NCI-H748 (cell line): Measurements from ENCODE around the gene CRYAA.
"Not testable (repeated sequence)": the region's sequence is repeated elsewhere in the genome, so short reads cannot be mapped to it uniquely, and the experiment has no call there.

ENCODE experiments used
- DNase-seq: peaks from one replicate; lab custom pipeline; 2025; ENCODE audit not compliant: unreplicated experiment; lab: John Stamatoyannopoulos, UW

CRYAA gene

GRCh38 chr21:43176621-43177020 is 7.8 kb downstream of the CRYAA start:
- not testable (repeated sequence) for DNase-seq

- DNase-seq: not testable (repeated sequence)
Measured at GRCh38 chr21:43177043-43177906, 8.5 kb downstream of the CRYAA start.

- not testable (repeated sequence) for DNase-seq
Measured at GRCh38 chr21:43178175-43178826, 9.5 kb downstream of the CRYAA start.

DNA sequence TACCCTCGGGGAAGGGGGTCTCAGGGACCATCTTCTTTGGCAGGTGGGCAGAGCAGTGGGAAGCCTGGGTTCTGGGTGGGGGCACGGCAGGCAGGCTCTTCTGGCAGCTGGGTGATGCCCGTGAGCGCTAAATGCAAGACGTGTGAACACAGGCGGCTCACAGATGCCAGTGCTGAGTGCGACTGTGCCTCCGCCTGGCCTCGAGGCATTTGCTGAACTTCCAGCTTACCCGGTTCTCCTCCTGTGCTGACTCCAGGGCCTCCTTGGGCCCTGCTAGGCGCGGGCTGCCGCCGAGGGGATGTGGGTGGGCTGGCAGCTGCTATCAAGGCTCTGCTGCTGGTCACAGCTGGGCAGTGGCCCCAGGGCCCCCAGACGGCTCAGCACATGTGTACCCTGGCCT is 12.2 kb downstream of the CRYAA start:
- not testable (repeated sequence) for DNase-seq

DNA sequence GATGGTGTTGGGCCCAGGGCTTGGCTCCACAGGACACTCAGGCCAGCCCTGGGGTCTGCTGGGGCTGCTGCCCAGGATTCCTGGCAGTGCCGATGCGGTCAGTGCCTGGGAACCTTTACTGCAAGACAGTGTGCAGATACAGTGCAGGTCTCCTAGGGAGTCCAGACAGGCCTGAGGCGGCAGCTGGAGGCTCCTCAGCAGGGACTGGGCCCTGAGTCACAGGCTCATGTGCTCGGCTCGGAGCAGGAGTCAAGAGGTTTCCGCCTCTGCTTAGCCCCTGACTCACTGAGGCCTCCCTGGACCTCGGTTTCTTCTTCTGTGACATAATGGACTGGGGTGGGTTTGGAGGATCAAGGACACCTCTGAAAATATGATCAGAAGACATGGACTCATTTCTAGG is 18.5 kb downstream of the CRYAA start:
- not testable (repeated sequence) for DNase-seq

DNA sequence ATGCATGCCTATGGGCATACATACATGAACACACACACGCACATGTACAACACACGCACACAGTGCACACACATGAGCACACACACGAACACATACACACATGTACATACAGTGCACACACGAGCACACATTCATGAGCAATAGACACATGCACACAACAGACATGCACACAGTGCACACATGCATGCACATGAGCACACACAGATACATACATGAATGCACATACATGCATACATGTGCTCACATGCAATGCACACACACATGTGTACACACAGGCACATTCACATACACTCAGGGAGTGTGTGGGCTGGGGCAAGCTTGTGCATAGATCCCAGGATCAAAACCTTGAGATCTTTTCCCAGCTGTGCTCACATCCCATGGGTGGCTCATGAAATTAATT is 18.9 kb downstream of the CRYAA start:
- DNase-seq: no peak

DNA sequence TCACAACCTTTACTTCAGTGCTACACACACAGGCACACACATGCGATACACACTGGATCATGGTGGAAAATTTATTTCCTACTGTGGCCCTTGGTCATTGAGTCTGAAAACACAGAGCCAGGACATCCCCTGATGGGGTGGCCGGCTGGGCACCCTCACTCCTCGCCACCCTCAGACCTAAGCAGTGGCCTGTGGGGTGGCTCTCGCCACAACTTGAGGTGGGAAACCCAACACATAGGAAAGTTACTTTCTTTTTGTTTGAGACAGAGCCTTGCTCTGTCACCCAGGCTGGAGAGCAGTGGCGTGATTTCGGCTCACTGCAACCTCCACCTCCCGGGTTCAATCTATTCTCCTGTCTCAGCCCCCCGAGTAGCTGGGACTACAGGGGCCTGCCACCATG is 19.4 kb downstream of the CRYAA start:
- DNase-seq: no peak

DNA sequence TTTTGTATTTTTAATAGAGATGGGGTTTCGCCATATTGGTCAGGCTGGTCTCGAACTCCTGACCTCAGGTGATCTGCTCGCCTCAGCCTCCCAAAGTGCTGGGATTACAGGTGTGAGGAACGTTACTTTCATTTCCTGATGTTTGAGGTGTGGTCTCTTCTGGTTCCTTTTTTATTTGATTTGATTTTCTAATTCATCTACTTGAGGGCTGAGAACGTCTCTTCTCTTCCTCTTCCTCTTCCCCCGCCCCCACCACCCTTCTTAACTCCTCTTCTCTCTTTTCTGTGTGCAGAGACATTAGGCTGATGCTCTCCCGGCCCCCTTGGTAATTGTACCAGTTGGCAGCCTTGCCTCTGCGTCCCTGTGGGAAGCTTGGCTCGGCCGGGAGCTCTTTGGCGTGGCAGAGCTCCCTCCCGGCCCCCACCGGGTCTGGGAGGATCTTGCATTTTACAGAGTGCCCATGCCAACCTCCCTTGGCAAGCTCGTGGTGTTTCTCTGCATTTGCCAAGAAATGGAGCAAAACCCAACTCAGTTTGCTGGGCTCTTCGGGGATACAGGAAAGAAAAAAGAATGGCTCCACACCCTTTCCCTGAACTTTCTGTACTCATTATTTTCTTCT is 19.9 kb downstream of the CRYAA start:
- no peak for DNase-seq

DNA sequence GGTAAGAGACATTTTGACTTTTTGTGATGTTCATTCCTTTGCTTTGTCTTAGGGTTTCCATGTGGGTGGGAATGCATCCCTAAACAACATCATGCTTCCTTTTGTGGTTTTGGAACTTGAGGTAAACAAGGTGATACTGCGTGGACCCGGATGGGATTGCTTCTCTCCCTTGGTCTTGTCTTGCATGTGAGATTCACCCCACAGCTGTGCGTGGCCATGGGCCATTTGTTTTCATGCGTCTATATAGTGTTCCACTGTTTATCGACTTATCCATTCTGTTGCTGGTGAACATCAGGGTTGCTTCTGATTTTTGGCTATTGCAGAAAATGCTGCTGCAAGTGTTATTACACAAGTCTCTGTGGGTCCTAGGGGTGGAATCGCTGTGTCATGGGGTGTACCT is 21.1 kb downstream of the CRYAA start:
- DNase-seq: no peak

- no peak for DNase-seq
Measured at GRCh38 chr21:43190544-43190943, 21.7 kb downstream of the CRYAA start.

GRCh38 chr21:43190951-43191350 is 22.1 kb downstream of the CRYAA start:
- no peak for DNase-seq

- DNase-seq: no peak
Measured at GRCh38 chr21:43191521-43191920, 22.7 kb downstream of the CRYAA start.

GRCh38 chr21:43191971-43192370 is 23.2 kb downstream of the CRYAA start:
- no peak for DNase-seq

GRCh38 chr21:43192501-43193081 is 23.8 kb downstream of the CRYAA start:
- no peak for DNase-seq

GRCh38 chr21:43193088-43193650 is 24.4 kb downstream of the CRYAA start:
- no peak for DNase-seq

DNA sequence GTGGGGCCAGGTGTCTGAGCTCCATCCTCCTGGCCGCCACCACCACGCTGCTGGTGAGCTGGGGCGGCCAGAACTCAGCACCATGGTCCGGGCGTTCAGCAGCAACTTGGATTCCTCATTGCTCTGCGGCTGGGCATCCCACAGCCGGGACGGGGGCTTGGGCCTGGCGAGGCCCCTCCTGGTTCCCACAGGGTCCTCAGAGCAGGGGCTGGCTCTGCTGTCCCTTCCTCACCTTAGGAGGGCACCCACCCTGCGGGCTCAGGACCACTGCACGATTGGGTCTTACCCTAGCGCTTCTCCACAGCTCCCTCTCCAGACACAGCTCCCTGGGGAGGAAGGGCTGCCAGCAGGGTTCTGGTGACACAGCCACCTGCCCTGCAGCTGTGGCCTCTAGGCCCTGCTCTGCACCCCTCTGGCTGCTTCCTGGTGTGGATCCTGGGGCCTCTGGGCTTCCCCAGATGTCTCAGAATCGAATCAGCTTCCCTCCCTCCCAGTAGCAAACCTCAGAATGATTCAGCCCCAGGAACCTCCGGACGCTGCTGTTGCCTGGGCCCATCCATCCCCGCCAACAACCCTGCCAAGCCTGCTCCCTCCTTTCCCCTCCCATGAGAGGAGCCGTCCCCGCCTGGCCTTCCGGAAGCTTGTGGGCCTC is 25.0 kb downstream of the CRYAA start:
- DNase-seq: no peak

DNA sequence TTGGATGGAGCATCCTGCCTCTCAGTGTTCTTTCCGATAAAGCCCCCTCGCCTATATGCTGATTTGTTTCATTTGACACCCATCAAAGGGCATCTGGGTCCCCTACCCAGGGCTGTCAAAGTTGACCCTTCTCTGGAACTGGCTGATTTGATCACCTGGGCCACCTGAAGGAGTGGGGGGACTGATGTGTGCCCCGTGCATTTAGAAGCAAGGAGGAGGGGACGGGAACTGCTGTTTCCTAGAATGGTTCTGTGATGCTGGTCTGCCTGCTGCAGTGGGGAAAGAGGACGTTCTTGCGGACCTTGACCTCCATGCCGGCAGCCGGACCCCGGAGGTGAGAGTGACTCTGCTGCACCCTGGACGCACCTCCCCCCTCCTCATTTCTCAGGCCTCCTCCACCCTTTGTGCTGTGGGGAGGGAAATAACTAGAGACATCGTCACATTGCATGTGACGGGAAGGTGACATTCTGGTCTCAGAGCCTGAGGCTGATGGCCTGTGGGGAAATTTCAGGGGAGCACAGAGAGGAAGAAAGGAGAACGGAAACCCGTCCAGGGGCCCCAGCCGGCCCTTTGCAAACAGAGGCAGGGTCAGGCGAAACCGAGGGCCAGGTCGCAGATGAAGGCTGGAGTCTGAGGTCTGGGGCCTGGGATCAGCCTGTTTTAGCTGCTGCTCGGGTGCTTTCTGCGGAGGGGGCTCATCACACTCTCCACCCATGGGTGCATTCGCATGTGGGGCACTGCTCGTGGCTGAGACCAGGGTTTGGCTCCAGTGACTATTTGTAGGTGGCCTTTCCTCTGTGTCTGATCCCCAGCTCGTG is 25.7 kb downstream of the CRYAA start:
- DNase-seq: no peak

GRCh38 chr21:43195121-43196021 is 26.6 kb downstream of the CRYAA start:
- no peak for DNase-seq

GRCh38 chr21:43196826-43197225 is 28.0 kb downstream of the CRYAA start:
- DNase-seq: peak; percentile 70
